Stimulated activated CD8-positive, alpha-beta memory T cell treated with anti-CD3 and anti-CD28 coated beads, Interleukin-7, amount 100 ng/mL, for 1 hour (primary cell): ENCODE results near the gene NDUFC1.

ENCODE experiments used
- DNase-seq, 2 donors: peaks; one replicate each; pipeline ENCODE4 v3.0.0-alpha.2; 2020; ENCODE audit warnings: low read depth in 2 of 2

NDUFC1 gene

GRCh38 chr4:139247241-139247640 lies 55.0 kb downstream of the NDUFC1 start:
- DNase-seq, result no peak

- DNase-seq, result no peak
Observed at GRCh38 chr4:139246166-139246565, 56.1 kb downstream of the NDUFC1 start.

DNA sequence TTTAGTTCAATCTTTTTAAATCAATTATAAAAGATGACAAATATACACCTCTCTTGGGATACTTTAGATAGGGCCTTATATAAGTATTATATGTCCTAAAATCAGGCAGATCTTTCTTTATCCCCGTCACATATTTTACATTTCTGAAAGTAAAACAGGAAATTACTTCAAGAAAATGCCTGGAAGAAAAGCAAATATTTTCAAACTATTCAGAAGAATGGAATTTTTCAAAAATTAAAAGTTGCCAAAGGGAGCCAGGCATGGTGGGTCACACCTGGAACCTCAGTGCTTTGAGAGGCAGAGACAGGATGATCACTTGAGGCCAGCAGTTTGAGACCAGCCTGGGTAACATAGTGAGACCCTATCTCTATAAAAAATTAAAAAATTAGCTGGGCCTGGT lies 56.7 kb downstream of the NDUFC1 start:
- DNase-seq, result no peak

- no peak for DNase-seq
Observed at GRCh38 chr4:139243448-139244365, 58.6 kb downstream of the NDUFC1 start.

GRCh38 chr4:139242511-139243051 lies 59.7 kb downstream of the NDUFC1 start:
- no peak for DNase-seq

- DNase-seq, result no peak
Observed at GRCh38 chr4:139241784-139242151, 60.5 kb downstream of the NDUFC1 start.

- DNase-seq, result no peak
Observed at GRCh38 chr4:139241086-139241783, 61.0 kb downstream of the NDUFC1 start.
